SK-N-SH (cell line): Measurements from ENCODE around the gene ANKAR. TPM values are rescaled to one million over a fixed set of nuclear protein-coding genes. Genes with fewer than 3 reads are reported as not detected.

ENCODE experiments used
- CTCF ChIA-PET: fragments of 300-600, 350-600 bp; formaldehyde crosslinking; extraction: SDS; loops from one replicate; lab custom pipeline; 2021; lab: Yijun Ruan, JAX
- POLR2A ChIA-PET: fragments of 350-600 bp; sonication (Branson Sonifier 250); formaldehyde crosslinking; extraction: SDS; loops from one replicate; lab custom pipeline; 2020; ENCODE audit warnings: antibody characterized with exemption, inconsistent platforms; lab: Yijun Ruan, JAX
- DNase-seq: peaks from one replicate; pipeline ENCODE4 v3.0.0; 2012
- H2AFZ ChIP-seq: fragments of 200-600 bp; sonication (generic); 2 replicates; pipeline ENCODE4 v1.8.1; 2016; ENCODE audit warnings: antibody characterized with exemption, mild to moderate bottlenecking, low read depth
- H3F3A ChIP-seq: fragments of 200-600 bp; sonication (generic); replicated peaks from 2 replicates; pipeline ENCODE3; 2016; ENCODE audit warnings: antibody characterized with exemption, mild to moderate bottlenecking; ENCODE audit not compliant: insufficient read depth
- H3K27ac ChIP-seq, 2 experiments: fragments of 200-500 bp in 1 of 2; fragments of 200-600 bp in 1 of 2; sonication (Bioruptor generic) in 1 of 2; sonication (generic), shearing (Covaris generic) in 1 of 2; 2 replicates each; pipeline versions ENCODE4 v1.5.1 to v1.6.1; 2014 to 2016; ENCODE audit warnings: low read depth in 2 of 2, inconsistent platforms in 1 of 2, low read length in 1 of 2, mild to moderate bottlenecking in 1 of 2, mixed read lengths in 1 of 2
- H3K27me3 ChIP-seq: fragments of 200-600 bp; sonication (generic), shearing (Covaris generic); 2 replicates; pipeline ENCODE4 v1.6.1; 2016; ENCODE audit warnings: mixed run types; ENCODE audit not compliant: insufficient read depth
- H3K36me3 ChIP-seq, 2 experiments: fragments of 200-500 bp in 1 of 2; fragments of 200-600 bp in 1 of 2; sonication (Bioruptor generic) in 1 of 2; sonication (generic) in 1 of 2; replicated peaks in 1 of 2; 2 replicates each; pipeline versions ENCODE3 to v1.5.1; 2014 to 2016; ENCODE audit warnings: low read length in 1 of 2, mild to moderate bottlenecking in 1 of 2; ENCODE audit not compliant: insufficient read depth in 2 of 2, control insufficient read depth in 1 of 2
- H3K4me1 ChIP-seq, 2 experiments: fragments of 200-500 bp in 1 of 2; fragments of 200-600 bp in 1 of 2; sonication (Bioruptor generic) in 1 of 2; sonication (generic), shearing (Covaris generic) in 1 of 2; 2 replicates each; pipeline versions ENCODE4 v1.5.1 to v1.6.1; 2014 to 2016; ENCODE audit warnings: low read depth in 1 of 2, low read length in 1 of 2, mixed run types in 1 of 2; ENCODE audit not compliant: insufficient read depth in 2 of 2, control insufficient read depth in 1 of 2
- H3K4me2 ChIP-seq: fragments of 200-600 bp; sonication (generic), shearing (Covaris generic); 2 replicates; pipeline ENCODE4 v1.6.1; 2017; ENCODE audit warnings: mixed run types
- H3K4me3 ChIP-seq, 2 experiments: fragments of 200-500 bp in 1 of 2; fragments of 200-600 bp in 1 of 2; sonication (Bioruptor generic) in 1 of 2; sonication (generic), shearing (Covaris generic) in 1 of 2; 2 replicates each; pipeline versions ENCODE4 v1.5.1 to v1.8.1; 2014 to 2016; ENCODE audit warnings: low read depth in 2 of 2, inconsistent platforms in 1 of 2, low read length in 1 of 2, mild to moderate bottlenecking in 1 of 2, mixed read lengths in 1 of 2, moderate library complexity in 1 of 2
- H3K79me2 ChIP-seq: fragments of 200-600 bp; sonication (generic); 2 replicates; pipeline ENCODE4 v1.8.1; 2017; ENCODE audit warnings: mild to moderate bottlenecking; ENCODE audit not compliant: insufficient read depth
- H3K9ac ChIP-seq: fragments of 200-600 bp; sonication (generic); 2 replicates; pipeline ENCODE4 v1.6.1; 2017; ENCODE audit warnings: mixed run types
- H3K9me2 ChIP-seq: fragments of 200-600 bp; sonication (generic); 2 replicates; pipeline ENCODE4 v1.6.1; 2017; ENCODE audit warnings: mixed run types
- H3K9me3 ChIP-seq: fragments of 200-600 bp; sonication (generic); 2 replicates; pipeline ENCODE4 v1.6.1; 2017; ENCODE audit warnings: mixed run types, mild to moderate bottlenecking, moderate library complexity
- H4K20me1 ChIP-seq: fragments of 200-600 bp; sonication (generic); 2 replicates; pipeline ENCODE4 v1.6.1; 2017; ENCODE audit warnings: mild to moderate bottlenecking, mixed run types; ENCODE audit not compliant: insufficient read depth
- CHD2 ChIP-seq: fragments of 150-350 bp; IDR thresholded peaks from 2 replicates; pipeline ENCODE4 v1.6.1; 2018; ENCODE audit warnings: low read length; ENCODE audit not compliant: partially characterized antibody
- ELF1 ChIP-seq: IDR thresholded peaks from 2 replicates; pipeline ENCODE4 v1.4.0; 2012
- EP300 ChIP-seq, 2 experiments: IDR thresholded peaks; 2 replicates each; pipeline versions ENCODE4 v1.4.0 to v1.6.1; 2012; ENCODE audit warnings: borderline replicate concordance in 1 of 2, low read depth in 1 of 2, low read length in 1 of 2
- EZH2phosphoT487 ChIP-seq: fragments of 200-600 bp; sonication (generic); IDR thresholded peaks from 2 replicates; pipeline ENCODE4 v1.6.1; 2017; ENCODE audit warnings: low read depth, mixed run types, mild to moderate bottlenecking, antibody characterized with exemption, moderate library complexity, borderline replicate concordance
- FOXJ3 ChIP-seq: sonication (generic); formaldehyde crosslinking; IDR thresholded peaks from 2 replicates; pipeline ENCODE4 v1.5.1; 2020; ENCODE audit warnings: mild to moderate bottlenecking, missing genetic modification reagents
- GATA2 ChIP-seq: sonication (generic); formaldehyde crosslinking; IDR thresholded peaks from 2 replicates; pipeline ENCODE4 v1.5.0; 2020; ENCODE audit warnings: mild to moderate bottlenecking, missing genetic modification reagents
- MEF2A ChIP-seq: IDR thresholded peaks from 2 replicates; pipeline ENCODE4 v1.4.0; 2012; ENCODE audit warnings: low read depth, borderline replicate concordance
- NRF1 ChIP-seq: IDR thresholded peaks from 2 replicates; pipeline ENCODE4 v1.6.1; 2012; ENCODE audit warnings: low read depth, mild to moderate bottlenecking, low read length
- POLR2AphosphoS5 ChIP-seq: IDR thresholded peaks from 2 replicates; pipeline ENCODE4 v1.6.1; 2012; ENCODE audit warnings: low read depth, low read length
- RCOR1 ChIP-seq: fragments of 150-350 bp; IDR thresholded peaks from 2 replicates; pipeline ENCODE4 v1.6.1; 2017; ENCODE audit warnings: antibody characterized with exemption, low read length
- SMC3 ChIP-seq: IDR thresholded peaks from 2 replicates; pipeline ENCODE4 v1.6.1; 2012; ENCODE audit warnings: low read depth, low read length, improper control_type of control experiment
- TAF1 ChIP-seq: IDR thresholded peaks from 2 replicates; pipeline ENCODE4 v1.6.1; 2012; ENCODE audit warnings: low read depth, mild to moderate bottlenecking, low read length, moderate library complexity, borderline replicate concordance
- TCF12 ChIP-seq: IDR thresholded peaks from 2 replicates; pipeline ENCODE4 v1.4.0; 2012
- USF2 ChIP-seq: fragments of 150-350 bp; IDR thresholded peaks from 2 replicates; pipeline ENCODE4 v1.6.1; 2017; ENCODE audit warnings: antibody characterized with exemption, low read length, low read depth, borderline replicate concordance
- WGBS: methylation state at CpG from one replicate; pipeline ENCODE4 v1.1.6; 2017; ENCODE audit warnings: low lambda C conversion rate; 5-methylcytosine and 5-hydroxymethylcytosine counted together
- polyA plus RNA-seq, 3 experiments: library from polyadenylated mRNA; depleted of rRNA; stranded (reverse); fragments of >200 nt; gene quantifications; 2 replicates each; pipeline ENCODE4 v1.2.3, GENCODE V29; 2012
- TF ChIP-seq, protein P1 (sequence below): IDR thresholded peaks from 2 replicates; pipeline ENCODE4 v1.6.1; 2012; ENCODE audit warnings: mild to moderate bottlenecking, low read depth, low read length, moderate library complexity
- TF ChIP-seq, protein P2 (sequence below): IDR thresholded peaks from 2 replicates; pipeline ENCODE4; 2012

ANKAR gene
- polyA plus RNA-seq, 1 of the 3 experiments (the other 2 are of a cell fraction) = 1.6 TPM

GRCh38 chr2:189635353-189635752 is 39.1 kb upstream of the ANKAR start:
- no peak overlapping the region for H2AFZ ChIP-seq
- no peaks in the 10 kb centered on the region for H3K79me2 ChIP-seq
- 86% methylated on average over 2 of the region's 2 CpGs for WGBS
- H3K9ac ChIP-seq = no peak overlapping the region
- H3K9me2 ChIP-seq = no peaks in the 10 kb centered on the region
- H3K36me3 ChIP-seq = no peaks in the 10 kb centered on the region
- ChIA-PET CTCF (interaction anchor here (1.1 to 4.6 kb wide), 2 partner anchors 15 to 25 kb away, joined by 5 to 19 read pairs; partner anchors contain the start of gene ASNSD1), POLR2A (no interaction called here)
- peaks cover 3% of the 10 kb centered on the region for H3F3A ChIP-seq
- H3K4me3 ChIP-seq = no peak overlapping the region
- no peak for DNase-seq
- no peaks in the 10 kb centered on the region for H3K4me1 ChIP-seq
- H3K27ac ChIP-seq = no peak overlapping the region
- no peak overlapping the region for H3K4me2 ChIP-seq
- H3K27me3 ChIP-seq = no peaks in the 10 kb centered on the region
- TF ChIP-seq EP300 (IDR thresholded peaks at IDR 0.05; ENCODE audit: borderline replicate concordance in 1 of 2, low read depth in 1 of 2, low read length in 1 of 2) (no peak), RCOR1 (no peak), TCF12 (no peak), FOXJ3 (CRISPR knock-in tag) (no peak), POLR2AphosphoS5 (no peak), EZH2phosphoT487 (no peak), USF2 (no peak), CHD2 (no peak), NRF1 (no peak), GATA2 (CRISPR knock-in tag) (no peak), ELF1 (no peak), SMC3 (no peak), TAF1 (no peak), MEF2A (no peak)
- TF ChIP-seq, protein P1, sequence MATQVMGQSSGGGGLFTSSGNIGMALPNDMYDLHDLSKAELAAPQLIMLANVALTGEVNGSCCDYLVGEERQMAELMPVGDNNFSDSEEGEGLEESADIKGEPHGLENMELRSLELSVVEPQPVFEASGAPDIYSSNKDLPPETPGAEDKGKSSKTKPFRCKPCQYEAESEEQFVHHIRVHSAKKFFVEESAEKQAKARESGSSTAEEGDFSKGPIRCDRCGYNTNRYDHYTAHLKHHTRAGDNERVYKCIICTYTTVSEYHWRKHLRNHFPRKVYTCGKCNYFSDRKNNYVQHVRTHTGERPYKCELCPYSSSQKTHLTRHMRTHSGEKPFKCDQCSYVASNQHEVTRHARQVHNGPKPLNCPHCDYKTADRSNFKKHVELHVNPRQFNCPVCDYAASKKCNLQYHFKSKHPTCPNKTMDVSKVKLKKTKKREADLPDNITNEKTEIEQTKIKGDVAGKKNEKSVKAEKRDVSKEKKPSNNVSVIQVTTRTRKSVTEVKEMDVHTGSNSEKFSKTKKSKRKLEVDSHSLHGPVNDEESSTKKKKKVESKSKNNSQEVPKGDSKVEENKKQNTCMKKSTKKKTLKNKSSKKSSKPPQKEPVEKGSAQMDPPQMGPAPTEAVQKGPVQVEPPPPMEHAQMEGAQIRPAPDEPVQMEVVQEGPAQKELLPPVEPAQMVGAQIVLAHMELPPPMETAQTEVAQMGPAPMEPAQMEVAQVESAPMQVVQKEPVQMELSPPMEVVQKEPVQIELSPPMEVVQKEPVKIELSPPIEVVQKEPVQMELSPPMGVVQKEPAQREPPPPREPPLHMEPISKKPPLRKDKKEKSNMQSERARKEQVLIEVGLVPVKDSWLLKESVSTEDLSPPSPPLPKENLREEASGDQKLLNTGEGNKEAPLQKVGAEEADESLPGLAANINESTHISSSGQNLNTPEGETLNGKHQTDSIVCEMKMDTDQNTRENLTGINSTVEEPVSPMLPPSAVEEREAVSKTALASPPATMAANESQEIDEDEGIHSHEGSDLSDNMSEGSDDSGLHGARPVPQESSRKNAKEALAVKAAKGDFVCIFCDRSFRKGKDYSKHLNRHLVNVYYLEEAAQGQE = no peak
- TF ChIP-seq, protein P2, sequence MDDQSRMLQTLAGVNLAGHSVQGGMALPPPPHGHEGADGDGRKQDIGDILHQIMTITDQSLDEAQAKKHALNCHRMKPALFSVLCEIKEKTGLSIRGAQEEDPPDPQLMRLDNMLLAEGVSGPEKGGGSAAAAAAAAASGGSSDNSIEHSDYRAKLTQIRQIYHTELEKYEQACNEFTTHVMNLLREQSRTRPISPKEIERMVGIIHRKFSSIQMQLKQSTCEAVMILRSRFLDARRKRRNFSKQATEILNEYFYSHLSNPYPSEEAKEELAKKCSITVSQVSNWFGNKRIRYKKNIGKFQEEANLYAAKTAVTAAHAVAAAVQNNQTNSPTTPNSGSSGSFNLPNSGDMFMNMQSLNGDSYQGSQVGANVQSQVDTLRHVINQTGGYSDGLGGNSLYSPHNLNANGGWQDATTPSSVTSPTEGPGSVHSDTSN = no peak
- no peaks in the 10 kb centered on the region for H4K20me1 ChIP-seq
- no peaks in the 10 kb centered on the region for H3K9me3 ChIP-seq
